Nephron progenitor cell (in vitro differentiated cells): ENCODE data around the gene VAV1.

ENCODE experiments used
- DNase-seq: peaks from one replicate; pipeline ENCODE4 v3.0.0; 2021
- H3K27ac Mint-ChIP-seq: 2 replicates; pipeline ENCODE4 v1.8.0; 2021; ENCODE audit warnings: mild to moderate bottlenecking, moderate library complexity, mixed read lengths
- H3K27me3 Mint-ChIP-seq: 2 replicates; pipeline ENCODE4 v1.8.0; 2021; ENCODE audit warnings: mild to moderate bottlenecking, low read depth, mixed read lengths; ENCODE audit not compliant: poor library complexity
- H3K36me3 Mint-ChIP-seq: 2 replicates; pipeline ENCODE4 v1.8.0; 2021; ENCODE audit warnings: low read depth, mixed read lengths
- H3K4me1 Mint-ChIP-seq: 2 replicates; pipeline ENCODE4 v1.8.0; 2021; ENCODE audit warnings: mixed read lengths
- H3K4me3 Mint-ChIP-seq: 2 replicates; pipeline ENCODE4 v1.8.0; 2021; ENCODE audit warnings: mild to moderate bottlenecking, moderate library complexity, mixed read lengths
- H3K9me3 Mint-ChIP-seq: 2 replicates; pipeline ENCODE4 v1.8.0; 2021; ENCODE audit warnings: mild to moderate bottlenecking, moderate library complexity, mixed read lengths
- CTCF ChIP-seq: fragments of 200-600 bp; sonication (generic); IDR thresholded peaks from 2 replicates; pipeline ENCODE4 v1.5.0; 2021; ENCODE audit warnings: antibody characterized with exemption

VAV1 gene

GRCh38 chr19:6842871-6843607, 70.5 kb downstream of the VAV1 start:
- Mint-ChIP-seq H3K4me1 (no peaks in the 10 kb centered on the region), H3K27ac (no peak overlapping the region), H3K9me3 (peaks cover 23% of the 10 kb centered on the region), H3K4me3 (no peak overlapping the region), H3K27me3 (peaks cover 3% of the 10 kb centered on the region), H3K36me3 (no peaks in the 10 kb centered on the region)
- DNase-seq: no peak
- no peak for TF ChIP-seq CTCF

GRCh38 chr19:6847828-6848200, 75.3 kb downstream of the VAV1 start:
- Mint-ChIP-seq H3K4me1 (no peaks in the 10 kb centered on the region), H3K27ac (no peak overlapping the region), H3K4me3 (no peak overlapping the region), H3K9me3 (peaks cover 41% of the 10 kb centered on the region), H3K27me3 (peaks cover 3% of the 10 kb centered on the region), H3K36me3 (no peaks in the 10 kb centered on the region)
- DNase-seq: no peak
- TF ChIP-seq CTCF: no peak

- no peak for TF ChIP-seq CTCF
- peaks cover 36% of the 10 kb centered on the region for H3K9me3 Mint-ChIP-seq
- H3K36me3 Mint-ChIP-seq: no peaks in the 10 kb centered on the region
- no peaks in the 10 kb centered on the region for H3K4me1 Mint-ChIP-seq
- H3K27me3 Mint-ChIP-seq: peaks cover 5% of the 10 kb centered on the region
- H3K27ac Mint-ChIP-seq: no peak overlapping the region
- H3K4me3 Mint-ChIP-seq: no peak overlapping the region
- DNase-seq: no peak
Observed at GRCh38 chr19:6848986-6849385, 76.5 kb downstream of the VAV1 start.

- Mint-ChIP-seq H3K36me3 (no peaks in the 10 kb centered on the region), H3K9me3 (peaks cover 40% of the 10 kb centered on the region), H3K27ac (no peak overlapping the region), H3K4me3 (no peak overlapping the region), H3K4me1 (no peaks in the 10 kb centered on the region), H3K27me3 (peaks cover 9% of the 10 kb centered on the region)
- DNase-seq: no peak
- no peak for TF ChIP-seq CTCF
Observed at GRCh38 chr19:6849876-6850275, 77.4 kb downstream of the VAV1 start.

- no peak for TF ChIP-seq CTCF
- no peak overlapping the region for H3K27ac Mint-ChIP-seq
- H3K4me1 Mint-ChIP-seq: no peaks in the 10 kb centered on the region
- no peak overlapping the region for H3K4me3 Mint-ChIP-seq
- H3K9me3 Mint-ChIP-seq: peaks cover 52% of the 10 kb centered on the region
- DNase-seq: no peak
- H3K27me3 Mint-ChIP-seq: peaks cover 11% of the 10 kb centered on the region
- H3K36me3 Mint-ChIP-seq: no peaks in the 10 kb centered on the region
Observed at GRCh38 chr19:6851359-6851758, 78.9 kb downstream of the VAV1 start.

- no peak overlapping the region for H3K4me3 Mint-ChIP-seq
- peaks cover 57% of the 10 kb centered on the region for H3K9me3 Mint-ChIP-seq
- no peak for TF ChIP-seq CTCF
- H3K27me3 Mint-ChIP-seq: peaks cover 16% of the 10 kb centered on the region
- DNase-seq: no peak
- no peaks in the 10 kb centered on the region for H3K36me3 Mint-ChIP-seq
- H3K27ac Mint-ChIP-seq: no peak overlapping the region
- no peaks in the 10 kb centered on the region for H3K4me1 Mint-ChIP-seq
Observed at GRCh38 chr19:6852001-6852400, 79.5 kb downstream of the VAV1 start.
